ENCODE measurements around the gene SHROOM1. TPM values are rescaled to one million over a fixed set of nuclear protein-coding genes. Genes with fewer than 3 reads are reported as not detected.

SHROOM1 gene
- total RNA-seq, 2 donors from 2014 or later, result 6.6 to 14.4 TPM

GRCh38 chr5:132779961-132780360, 50.5 kb downstream of the SHROOM1 start:
- no peaks in the 10 kb centered on the region for H3K36me3 ChIP-seq (ENCODE audit: control insufficient read depth, insufficient read depth, low read length)
- no peak overlapping the region for H3K9ac ChIP-seq (ENCODE audit: extremely low read depth, low read length, poor library complexity, severe bottlenecking)
- H3K27me3 Mint-ChIP-seq (ENCODE audit: insufficient read depth), result peaks cover 52% of the 10 kb centered on the region
- no peaks in the 10 kb centered on the region for H3K36me3 Mint-ChIP-seq (ENCODE audit: low read depth)
- no peaks in the 10 kb centered on the region for H3K4me1 ChIP-seq (ENCODE audit: control insufficient read depth, insufficient read depth, low read length)
- DNase-seq, result no peak
- no peak overlapping the region for H3K27ac Mint-ChIP-seq
- no peak overlapping the region for H3K4me3 ChIP-seq (ENCODE audit: low read length)
- no peaks in the 10 kb centered on the region for H3K4me1 Mint-ChIP-seq
- no peak for TF ChIP-seq CTCF (conservative IDR thresholded peaks at IDR 0.05)
- no peak overlapping the region for H3K27ac ChIP-seq (ENCODE audit: low read depth, low read length)
- no peak overlapping the region for H3K4me3 Mint-ChIP-seq
- 84 to 94% methylated on average over 2 of the region's 3 CpGs for WGBS, 2 experiments (ENCODE audit: insufficient coverage in 1 of 2, insufficient read length in 1 of 2)
- peaks cover 55% of the 10 kb centered on the region for H3K27me3 ChIP-seq (ENCODE audit: control insufficient read depth, insufficient read depth, low read length, poor library complexity, severe bottlenecking)
- H3K9me3 ChIP-seq (ENCODE audit: control insufficient read depth, low read length), result no peaks in the 10 kb centered on the region
- no peaks in the 10 kb centered on the region for H3K9me3 Mint-ChIP-seq

GRCh38 chr5:132778856-132779255, 51.6 kb downstream of the SHROOM1 start:
- no peak overlapping the region for H3K4me3 ChIP-seq (ENCODE audit: low read length)
- no peak overlapping the region for H3K27ac ChIP-seq (ENCODE audit: low read depth, low read length)
- DNase-seq, result no peak
- no peak overlapping the region for H3K9ac ChIP-seq (ENCODE audit: extremely low read depth, low read length, poor library complexity, severe bottlenecking)
- no peak overlapping the region for H3K4me3 Mint-ChIP-seq
- no peaks in the 10 kb centered on the region for H3K4me1 Mint-ChIP-seq
- no peaks in the 10 kb centered on the region for H3K9me3 Mint-ChIP-seq
- H3K27ac Mint-ChIP-seq, result no peak overlapping the region
- no peaks in the 10 kb centered on the region for H3K9me3 ChIP-seq (ENCODE audit: control insufficient read depth, low read length)
- H3K27me3 Mint-ChIP-seq (ENCODE audit: insufficient read depth), result peaks cover 61% of the 10 kb centered on the region
- H3K4me1 ChIP-seq (ENCODE audit: control insufficient read depth, insufficient read depth, low read length), result no peaks in the 10 kb centered on the region
- WGBS, 2 experiments (ENCODE audit: insufficient coverage in 1 of 2, insufficient read length in 1 of 2), result 89 to 93% methylated on average over 3 to 5 of the region's 5 CpGs
- no peaks in the 10 kb centered on the region for H3K36me3 Mint-ChIP-seq (ENCODE audit: low read depth)
- H3K36me3 ChIP-seq (ENCODE audit: control insufficient read depth, insufficient read depth, low read length), result no peaks in the 10 kb centered on the region
- peaks cover 55% of the 10 kb centered on the region for H3K27me3 ChIP-seq (ENCODE audit: control insufficient read depth, insufficient read depth, low read length, poor library complexity, severe bottlenecking)
- TF ChIP-seq CTCF (conservative IDR thresholded peaks at IDR 0.05), result no peak

GRCh38 chr5:132778129-132778528, 52.3 kb downstream of the SHROOM1 start:
- H3K9me3 Mint-ChIP-seq, result no peaks in the 10 kb centered on the region
- H3K4me1 Mint-ChIP-seq, result no peaks in the 10 kb centered on the region
- TF ChIP-seq CTCF (conservative IDR thresholded peaks at IDR 0.05), result no peak
- H3K36me3 Mint-ChIP-seq (ENCODE audit: low read depth), result no peaks in the 10 kb centered on the region
- DNase-seq, result no peak
- peaks cover 55% of the 10 kb centered on the region for H3K27me3 ChIP-seq (ENCODE audit: control insufficient read depth, insufficient read depth, low read length, poor library complexity, severe bottlenecking)
- H3K27ac ChIP-seq (ENCODE audit: low read depth, low read length), result no peak overlapping the region
- H3K4me3 Mint-ChIP-seq, result peak overlapping the region; percentile 61
- H3K36me3 ChIP-seq (ENCODE audit: control insufficient read depth, insufficient read depth, low read length), result no peaks in the 10 kb centered on the region
- no peak overlapping the region for H3K27ac Mint-ChIP-seq
- H3K4me1 ChIP-seq (ENCODE audit: control insufficient read depth, insufficient read depth, low read length), result no peaks in the 10 kb centered on the region
- 93 to 95% methylated on average over 2 to 4 of the region's 4 CpGs for WGBS, 2 experiments (ENCODE audit: insufficient coverage in 1 of 2, insufficient read length in 1 of 2)
- H3K9me3 ChIP-seq (ENCODE audit: control insufficient read depth, low read length), result no peaks in the 10 kb centered on the region
- no peak overlapping the region for H3K9ac ChIP-seq (ENCODE audit: extremely low read depth, low read length, poor library complexity, severe bottlenecking)
- H3K27me3 Mint-ChIP-seq (ENCODE audit: insufficient read depth), result peaks cover 61% of the 10 kb centered on the region
- H3K4me3 ChIP-seq (ENCODE audit: low read length), result no peak overlapping the region

Measured in endodermal cell (in vitro differentiated cells).